GM23338 (cell line): Measurements from ENCODE around the gene LRMDA. TPM values are rescaled to one million over a fixed set of nuclear protein-coding genes. Genes with fewer than 3 reads are reported as not detected.

Source experiments
- ATAC-seq: fragments of 200-7000 bp; cut with Tn5 transposase; 3 replicates; pipeline ENCODE4 v1.9.1; 2020
- DNase-seq: peaks from one replicate; pipeline ENCODE4 v3.0.0-alpha.2; 2015; ENCODE audit warnings: low spot score
- H2AFZ ChIP-seq: fragments of 200-600 bp; sonication (generic); 2 replicates; pipeline ENCODE4 v1.8.0; 2016; ENCODE audit warnings: antibody characterized with exemption, mild to moderate bottlenecking, moderate library complexity
- H3F3A ChIP-seq: fragments of 200-600 bp; sonication (generic); replicated peaks from 2 replicates; pipeline ENCODE4 v1.8.0; 2017; ENCODE audit warnings: antibody characterized with exemption, mixed run types, low read depth
- H3K27ac ChIP-seq: fragments of 200-600 bp; sonication (generic); 2 replicates; pipeline ENCODE4 v1.6.1; 2016; ENCODE audit warnings: low read depth
- H3K27me3 ChIP-seq: fragments of 200-600 bp; sonication (generic); 2 replicates; pipeline ENCODE4 v1.8.0; 2016; ENCODE audit warnings: mild to moderate bottlenecking, mixed run types, moderate library complexity; ENCODE audit not compliant: insufficient read depth
- H3K36me3 ChIP-seq: fragments of 200-600 bp; sonication (generic); 2 replicates; pipeline ENCODE4 v1.8.0; 2016; ENCODE audit warnings: mild to moderate bottlenecking; ENCODE audit not compliant: insufficient read depth
- H3K4me1 ChIP-seq: fragments of 200-600 bp; sonication (generic); 2 replicates; pipeline ENCODE4 v1.8.0; 2016; ENCODE audit warnings: mild to moderate bottlenecking, moderate library complexity; ENCODE audit not compliant: insufficient read depth
- H3K4me2 ChIP-seq: fragments of 200-600 bp; sonication (generic); 2 replicates; pipeline ENCODE4 v1.7.1; 2017; ENCODE audit warnings: mixed run types
- H3K4me3 ChIP-seq: fragments of 200-600 bp; sonication (generic); 2 replicates; pipeline ENCODE4 v1.6.1; 2016; ENCODE audit warnings: mixed run types
- H3K79me2 ChIP-seq: fragments of 200-600 bp; sonication (generic); replicated peaks from 2 replicates; pipeline ENCODE4 v1.8.0; 2017; ENCODE audit warnings: mild to moderate bottlenecking; ENCODE audit not compliant: insufficient read depth
- H3K9me2 ChIP-seq: fragments of 200-600 bp; sonication (generic); 2 replicates; pipeline ENCODE4 v1.8.0; 2017; ENCODE audit not compliant: insufficient read depth
- H4K20me1 ChIP-seq: fragments of 200-600 bp; sonication (generic); replicated peaks from 2 replicates; pipeline ENCODE4 v1.8.0; 2017; ENCODE audit warnings: mild to moderate bottlenecking; ENCODE audit not compliant: insufficient read depth
- H3K27ac Mint-ChIP-seq: 2 replicates; pipeline ENCODE4 v1.8.0; 2020; ENCODE audit warnings: inconsistent platforms, mild to moderate bottlenecking, moderate library complexity, mixed read lengths
- H3K27me3 Mint-ChIP-seq: 3 replicates; pipeline ENCODE4 v1.8.0; 2022; ENCODE audit warnings: low read depth, mild to moderate bottlenecking, moderate library complexity, mixed read lengths, inconsistent platforms; ENCODE audit not compliant: insufficient read depth, poor library complexity
- H3K36me3 Mint-ChIP-seq: 3 replicates; pipeline ENCODE4 v1.8.0; 2021; ENCODE audit warnings: low read depth, mild to moderate bottlenecking, inconsistent platforms, moderate library complexity, mixed read lengths
- H3K4me1 Mint-ChIP-seq: 3 replicates; pipeline ENCODE4 v1.8.0; 2020; ENCODE audit warnings: mild to moderate bottlenecking, inconsistent platforms, mixed read lengths
- H3K4me3 Mint-ChIP-seq: 3 replicates; pipeline ENCODE4 v1.8.0; 2021; ENCODE audit warnings: moderate library complexity, mild to moderate bottlenecking, inconsistent platforms, mixed read lengths
- H3K9me3 Mint-ChIP-seq: 3 replicates; pipeline ENCODE4 v1.8.0; 2020; ENCODE audit warnings: moderate library complexity, mild to moderate bottlenecking, inconsistent platforms, mixed read lengths
- CREB1 ChIP-seq: fragments of 250-450 bp; sonication (Bioruptor Pico); IDR thresholded peaks from 2 replicates; pipeline ENCODE4 v1.5.0; 2020; ENCODE audit warnings: low read depth, mild to moderate bottlenecking, moderate library complexity
- EZH2 ChIP-seq: fragments of 200-600 bp; sonication (generic); IDR thresholded peaks from one replicate; pipeline ENCODE4 v1.8.0; 2017; ENCODE audit warnings: antibody characterized with exemption, mild to moderate bottlenecking, low read depth; ENCODE audit not compliant: unreplicated experiment
- EZH2phosphoT487 ChIP-seq: fragments of 200-600 bp; sonication (generic); IDR thresholded peaks from one replicate; pipeline ENCODE4 v1.8.1; 2018; ENCODE audit warnings: antibody characterized with exemption; ENCODE audit not compliant: unreplicated experiment
- JUNB ChIP-seq: IDR thresholded peaks from one replicate; pipeline ENCODE4 v1.6.1; 2016; ENCODE audit warnings: antibody characterized with exemption; ENCODE audit not compliant: unreplicated experiment
- NANOG ChIP-seq: IDR thresholded peaks from 2 replicates; pipeline ENCODE4 v1.6.1; 2016; ENCODE audit warnings: antibody characterized with exemption, borderline replicate concordance
- POLR2AphosphoS5 ChIP-seq: IDR thresholded peaks from 2 replicates; pipeline ENCODE4 v1.6.1; 2016; ENCODE audit warnings: antibody characterized with exemption, low read depth
- STAT1 ChIP-seq: IDR thresholded peaks from one replicate; pipeline ENCODE4 v1.6.1; 2016; ENCODE audit warnings: antibody characterized with exemption; ENCODE audit not compliant: unreplicated experiment
- ZNF114 ChIP-seq: fragments of 250-450 bp; sonication (Bioruptor Pico); IDR thresholded peaks from 2 replicates; pipeline ENCODE4 v1.5.0; 2020; ENCODE audit warnings: mild to moderate bottlenecking, moderate library complexity
- ZNF331 ChIP-seq: fragments of 250-450 bp; sonication (Bioruptor Pico); IDR thresholded peaks from 2 replicates; pipeline ENCODE4 v1.5.0; 2020; ENCODE audit warnings: low read depth, mild to moderate bottlenecking, moderate library complexity
- polyA plus RNA-seq: library from polyadenylated mRNA; unstranded; fragments of >200 nt; fragmentation: Nextera tagmentation; extraction: Ambion mirVana; gene quantifications from 2 replicates; pipeline ENCODE4 v1.2.1, GENCODE V29; 2016
- total RNA-seq: library from RNA; depleted of rRNA; stranded (reverse); fragments of >200 nt; shearing (Covaris generic); gene quantifications from 2 replicates; pipeline ENCODE4 v1.2.3, GENCODE V29; 2014
- TF ChIP-seq, protein P1 (sequence below), 2 experiments: fragments of 200-600 bp in 1 of 2; sonication (generic) in 1 of 2; conservative IDR thresholded peaks; 2 replicates each; pipeline versions ENCODE4 v1.5.1 to v1.6.1; 2016 to 2017; ENCODE audit warnings: antibody characterized with exemption in 2 of 2, low read depth in 2 of 2, mild to moderate bottlenecking in 2 of 2, moderate library complexity in 1 of 2
- TF ChIP-seq, protein P2 (sequence below): IDR thresholded peaks from one replicate; pipeline ENCODE4 v1.6.1; 2018; ENCODE audit warnings: antibody characterized with exemption; ENCODE audit not compliant: unreplicated experiment
- TF ChIP-seq, protein P3 (sequence below): fragments of 250-450 bp; sonication (Bioruptor Pico); IDR thresholded peaks from 2 replicates; pipeline ENCODE4 v1.5.0; 2020; ENCODE audit warnings: mild to moderate bottlenecking, moderate library complexity
- TF ChIP-seq, protein P4 (sequence below): IDR thresholded peaks from 2 replicates; pipeline ENCODE4 v1.6.1; 2016; ENCODE audit warnings: antibody characterized with exemption

LRMDA gene
- total and polyA plus RNA-seq, 2 experiments from 2014 or later = 0.90 to 1.8 TPM

- Mint-ChIP-seq H3K27me3 (peaks cover 1% of the 10 kb centered on the region), H3K9me3 (no peaks in the 10 kb centered on the region), H3K27ac (no peak overlapping the region), H3K36me3 (no peaks in the 10 kb centered on the region), H3K4me3 (no peak overlapping the region), H3K4me1 (no peaks in the 10 kb centered on the region)
- DNase-seq (no peak), ATAC-seq (no peak)
- Histone ChIP-seq H3K27ac (no peak overlapping the region), H3K36me3 (no peaks in the 10 kb centered on the region), H3K27me3 (no peaks in the 10 kb centered on the region), H3K79me2 (no peaks in the 10 kb centered on the region), H2AFZ (no peak overlapping the region), H3K4me2 (no peak overlapping the region), H3F3A (no peaks in the 10 kb centered on the region), H4K20me1 (no peaks in the 10 kb centered on the region), H3K4me3 (no peak overlapping the region), H3K4me1 (no peaks in the 10 kb centered on the region), H3K9me2 (peaks cover 10% of the 10 kb centered on the region; the same call in 1 of the 2 replicates)
- TF ChIP-seq EZH2 = no peak
- no peak for TF ChIP-seq ZNF331 (CRISPR knock-in tag)
- no peak for TF ChIP-seq EZH2phosphoT487
- TF ChIP-seq NANOG = no peak
- TF ChIP-seq, protein P1, sequence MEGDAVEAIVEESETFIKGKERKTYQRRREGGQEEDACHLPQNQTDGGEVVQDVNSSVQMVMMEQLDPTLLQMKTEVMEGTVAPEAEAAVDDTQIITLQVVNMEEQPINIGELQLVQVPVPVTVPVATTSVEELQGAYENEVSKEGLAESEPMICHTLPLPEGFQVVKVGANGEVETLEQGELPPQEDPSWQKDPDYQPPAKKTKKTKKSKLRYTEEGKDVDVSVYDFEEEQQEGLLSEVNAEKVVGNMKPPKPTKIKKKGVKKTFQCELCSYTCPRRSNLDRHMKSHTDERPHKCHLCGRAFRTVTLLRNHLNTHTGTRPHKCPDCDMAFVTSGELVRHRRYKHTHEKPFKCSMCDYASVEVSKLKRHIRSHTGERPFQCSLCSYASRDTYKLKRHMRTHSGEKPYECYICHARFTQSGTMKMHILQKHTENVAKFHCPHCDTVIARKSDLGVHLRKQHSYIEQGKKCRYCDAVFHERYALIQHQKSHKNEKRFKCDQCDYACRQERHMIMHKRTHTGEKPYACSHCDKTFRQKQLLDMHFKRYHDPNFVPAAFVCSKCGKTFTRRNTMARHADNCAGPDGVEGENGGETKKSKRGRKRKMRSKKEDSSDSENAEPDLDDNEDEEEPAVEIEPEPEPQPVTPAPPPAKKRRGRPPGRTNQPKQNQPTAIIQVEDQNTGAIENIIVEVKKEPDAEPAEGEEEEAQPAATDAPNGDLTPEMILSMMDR (conservative IDR thresholded peaks at IDR 0.05; ENCODE audit: low read depth in 2 of 2) = no peak
- TF ChIP-seq, protein P2, sequence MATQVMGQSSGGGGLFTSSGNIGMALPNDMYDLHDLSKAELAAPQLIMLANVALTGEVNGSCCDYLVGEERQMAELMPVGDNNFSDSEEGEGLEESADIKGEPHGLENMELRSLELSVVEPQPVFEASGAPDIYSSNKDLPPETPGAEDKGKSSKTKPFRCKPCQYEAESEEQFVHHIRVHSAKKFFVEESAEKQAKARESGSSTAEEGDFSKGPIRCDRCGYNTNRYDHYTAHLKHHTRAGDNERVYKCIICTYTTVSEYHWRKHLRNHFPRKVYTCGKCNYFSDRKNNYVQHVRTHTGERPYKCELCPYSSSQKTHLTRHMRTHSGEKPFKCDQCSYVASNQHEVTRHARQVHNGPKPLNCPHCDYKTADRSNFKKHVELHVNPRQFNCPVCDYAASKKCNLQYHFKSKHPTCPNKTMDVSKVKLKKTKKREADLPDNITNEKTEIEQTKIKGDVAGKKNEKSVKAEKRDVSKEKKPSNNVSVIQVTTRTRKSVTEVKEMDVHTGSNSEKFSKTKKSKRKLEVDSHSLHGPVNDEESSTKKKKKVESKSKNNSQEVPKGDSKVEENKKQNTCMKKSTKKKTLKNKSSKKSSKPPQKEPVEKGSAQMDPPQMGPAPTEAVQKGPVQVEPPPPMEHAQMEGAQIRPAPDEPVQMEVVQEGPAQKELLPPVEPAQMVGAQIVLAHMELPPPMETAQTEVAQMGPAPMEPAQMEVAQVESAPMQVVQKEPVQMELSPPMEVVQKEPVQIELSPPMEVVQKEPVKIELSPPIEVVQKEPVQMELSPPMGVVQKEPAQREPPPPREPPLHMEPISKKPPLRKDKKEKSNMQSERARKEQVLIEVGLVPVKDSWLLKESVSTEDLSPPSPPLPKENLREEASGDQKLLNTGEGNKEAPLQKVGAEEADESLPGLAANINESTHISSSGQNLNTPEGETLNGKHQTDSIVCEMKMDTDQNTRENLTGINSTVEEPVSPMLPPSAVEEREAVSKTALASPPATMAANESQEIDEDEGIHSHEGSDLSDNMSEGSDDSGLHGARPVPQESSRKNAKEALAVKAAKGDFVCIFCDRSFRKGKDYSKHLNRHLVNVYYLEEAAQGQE = no peak
- TF ChIP-seq CREB1 = no peak
- no peak for TF ChIP-seq POLR2AphosphoS5
- TF ChIP-seq, protein P3, sequence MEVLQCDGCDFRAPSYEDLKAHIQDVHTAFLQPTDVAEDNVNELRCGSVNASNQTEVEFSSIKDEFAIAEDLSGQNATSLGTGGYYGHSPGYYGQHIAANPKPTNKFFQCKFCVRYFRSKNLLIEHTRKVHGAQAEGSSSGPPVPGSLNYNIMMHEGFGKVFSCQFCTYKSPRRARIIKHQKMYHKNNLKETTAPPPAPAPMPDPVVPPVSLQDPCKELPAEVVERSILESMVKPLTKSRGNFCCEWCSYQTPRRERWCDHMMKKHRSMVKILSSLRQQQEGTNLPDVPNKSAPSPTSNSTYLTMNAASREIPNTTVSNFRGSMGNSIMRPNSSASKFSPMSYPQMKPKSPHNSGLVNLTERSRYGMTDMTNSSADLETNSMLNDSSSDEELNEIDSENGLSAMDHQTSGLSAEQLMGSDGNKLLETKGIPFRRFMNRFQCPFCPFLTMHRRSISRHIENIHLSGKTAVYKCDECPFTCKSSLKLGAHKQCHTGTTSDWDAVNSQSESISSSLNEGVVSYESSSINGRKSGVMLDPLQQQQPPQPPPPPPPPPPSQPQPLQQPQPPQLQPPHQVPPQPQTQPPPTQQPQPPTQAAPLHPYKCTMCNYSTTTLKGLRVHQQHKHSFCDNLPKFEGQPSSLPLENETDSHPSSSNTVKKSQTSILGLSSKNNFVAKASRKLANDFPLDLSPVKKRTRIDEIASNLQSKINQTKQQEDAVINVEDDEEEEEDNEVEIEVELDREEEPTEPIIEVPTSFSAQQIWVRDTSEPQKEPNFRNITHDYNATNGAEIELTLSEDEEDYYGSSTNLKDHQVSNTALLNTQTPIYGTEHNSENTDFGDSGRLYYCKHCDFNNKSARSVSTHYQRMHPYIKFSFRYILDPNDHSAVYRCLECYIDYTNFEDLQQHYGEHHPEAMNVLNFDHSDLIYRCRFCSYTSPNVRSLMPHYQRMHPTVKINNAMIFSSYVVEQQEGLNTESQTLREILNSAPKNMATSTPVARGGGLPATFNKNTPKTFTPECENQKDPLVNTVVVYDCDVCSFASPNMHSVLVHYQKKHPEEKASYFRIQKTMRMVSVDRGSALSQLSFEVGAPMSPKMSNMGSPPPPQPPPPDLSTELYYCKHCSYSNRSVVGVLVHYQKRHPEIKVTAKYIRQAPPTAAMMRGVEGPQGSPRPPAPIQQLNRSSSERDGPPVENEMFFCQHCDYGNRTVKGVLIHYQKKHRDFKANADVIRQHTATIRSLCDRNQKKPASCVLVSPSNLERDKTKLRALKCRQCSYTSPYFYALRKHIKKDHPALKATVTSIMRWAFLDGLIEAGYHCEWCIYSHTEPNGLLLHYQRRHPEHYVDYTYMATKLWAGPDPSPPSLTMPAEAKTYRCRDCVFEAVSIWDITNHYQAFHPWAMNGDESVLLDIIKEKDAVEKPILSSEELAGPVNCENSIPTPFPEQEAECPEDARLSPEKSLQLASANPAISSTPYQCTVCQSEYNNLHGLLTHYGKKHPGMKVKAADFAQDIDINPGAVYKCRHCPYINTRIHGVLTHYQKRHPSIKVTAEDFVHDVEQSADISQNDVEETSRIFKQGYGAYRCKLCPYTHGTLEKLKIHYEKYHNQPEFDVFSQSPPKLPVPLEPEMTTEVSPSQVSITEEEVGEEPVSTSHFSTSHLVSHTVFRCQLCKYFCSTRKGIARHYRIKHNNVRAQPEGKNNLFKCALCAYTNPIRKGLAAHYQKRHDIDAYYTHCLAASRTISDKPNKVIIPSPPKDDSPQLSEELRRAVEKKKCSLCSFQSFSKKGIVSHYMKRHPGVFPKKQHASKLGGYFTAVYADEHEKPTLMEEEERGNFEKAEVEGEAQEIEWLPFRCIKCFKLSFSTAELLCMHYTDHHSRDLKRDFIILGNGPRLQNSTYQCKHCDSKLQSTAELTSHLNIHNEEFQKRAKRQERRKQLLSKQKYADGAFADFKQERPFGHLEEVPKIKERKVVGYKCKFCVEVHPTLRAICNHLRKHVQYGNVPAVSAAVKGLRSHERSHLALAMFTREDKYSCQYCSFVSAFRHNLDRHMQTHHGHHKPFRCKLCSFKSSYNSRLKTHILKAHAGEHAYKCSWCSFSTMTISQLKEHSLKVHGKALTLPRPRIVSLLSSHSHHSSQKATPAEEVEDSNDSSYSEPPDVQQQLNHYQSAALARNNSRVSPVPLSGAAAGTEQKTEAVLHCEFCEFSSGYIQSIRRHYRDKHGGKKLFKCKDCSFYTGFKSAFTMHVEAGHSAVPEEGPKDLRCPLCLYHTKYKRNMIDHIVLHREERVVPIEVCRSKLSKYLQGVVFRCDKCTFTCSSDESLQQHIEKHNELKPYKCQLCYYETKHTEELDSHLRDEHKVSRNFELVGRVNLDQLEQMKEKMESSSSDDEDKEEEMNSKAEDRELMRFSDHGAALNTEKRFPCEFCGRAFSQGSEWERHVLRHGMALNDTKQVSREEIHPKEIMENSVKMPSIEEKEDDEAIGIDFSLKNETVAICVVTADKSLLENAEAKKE (CRISPR knock-in tag) = no peak
- TF ChIP-seq, protein P4, sequence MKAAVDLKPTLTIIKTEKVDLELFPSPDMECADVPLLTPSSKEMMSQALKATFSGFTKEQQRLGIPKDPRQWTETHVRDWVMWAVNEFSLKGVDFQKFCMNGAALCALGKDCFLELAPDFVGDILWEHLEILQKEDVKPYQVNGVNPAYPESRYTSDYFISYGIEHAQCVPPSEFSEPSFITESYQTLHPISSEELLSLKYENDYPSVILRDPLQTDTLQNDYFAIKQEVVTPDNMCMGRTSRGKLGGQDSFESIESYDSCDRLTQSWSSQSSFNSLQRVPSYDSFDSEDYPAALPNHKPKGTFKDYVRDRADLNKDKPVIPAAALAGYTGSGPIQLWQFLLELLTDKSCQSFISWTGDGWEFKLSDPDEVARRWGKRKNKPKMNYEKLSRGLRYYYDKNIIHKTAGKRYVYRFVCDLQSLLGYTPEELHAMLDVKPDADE = no peak
- no peak for TF ChIP-seq JUNB
- no peak for TF ChIP-seq STAT1
- no peak for TF ChIP-seq ZNF114
These were observed 241.4 kb downstream of the LRMDA start for GRCh38 chr10:75672842-75673241.
